K562 (cell line): ENCODE results near the gene SLC15A1. TPM values are rescaled to one million over a fixed set of nuclear protein-coding genes. Genes with fewer than 3 reads are reported as not detected.

ENCODE experiments used
- ATAC-seq: fragments of 200-7000 bp; cut with Tn5 transposase; 3 replicates; pipeline ENCODE4 v1.9.1; 2020; ENCODE audit warnings: moderate library complexity
- BruUV-seq: library from RNA; stranded (reverse); fragments of 400-500 nt; replicated peaks from 2 replicates; lab custom pipeline; 2021; lab: Mats Ljungman, UMichigan
- CTCF ChIA-PET: fragments of 300-600 bp; formaldehyde crosslinking; extraction: SDS; loops from one replicate; lab custom pipeline; 2021; ENCODE audit warnings: low intra/inter-chr PET ratio; lab: Yijun Ruan, JAX
- POLR2A ChIA-PET: fragments of 300-600, 350-650 bp; sonication (Branson Sonifier 250); formaldehyde crosslinking; extraction: SDS; loops from one replicate; lab custom pipeline; 2021; ENCODE audit warnings: antibody characterized with exemption, inconsistent platforms; lab: Yijun Ruan, JAX
- DNase-seq, 4 experiments: peaks; one replicate each; pipeline versions ENCODE4 v3.0.0 to v3.0.0-alpha.2; 2011 to 2018; ENCODE audit warnings: low spot score in 3 of 4, mixed read lengths in 3 of 4; ENCODE audit errors: extremely low read depth in 1 of 4
- FAIRE-seq: peaks from 2 replicates; lab custom pipeline; 2011; peaks lifted over from hg19 to GRCh38; lab: Jason Lieb, UNC
- H2AFZ ChIP-seq: 2 replicates; pipeline ENCODE4 v1.6.0; 2011; ENCODE audit warnings: low read depth, low read length, control low read depth, inconsistent platforms
- H3K27ac ChIP-seq: fragments of 200-600 bp; 3 replicates; pipeline ENCODE4 v1.8.0; 2011; ENCODE audit warnings: low read depth, mild to moderate bottlenecking, control low read depth, inconsistent platforms, low read length, moderate library complexity, mixed read lengths; ENCODE audit errors: extremely low read depth
- H3K27me3 ChIP-seq, 2 experiments: fragments of 300-600 bp in 1 of 2; 2 replicates in 1 of 2; 3 replicates in 1 of 2; pipeline versions ENCODE4 v1.6.0 to v1.8.0; 2011; ENCODE audit warnings: inconsistent platforms in 2 of 2, low read length in 2 of 2, mild to moderate bottlenecking in 1 of 2, mixed read lengths in 1 of 2, moderate library complexity in 1 of 2; ENCODE audit not compliant: control insufficient read depth in 2 of 2, insufficient read depth in 2 of 2
- H3K36me3 ChIP-seq: fragments of 300-600 bp; 3 replicates; pipeline ENCODE4 v1.8.0; 2011; ENCODE audit warnings: mild to moderate bottlenecking, low read length, inconsistent platforms; ENCODE audit not compliant: control insufficient read depth, insufficient read depth
- H3K4me1 ChIP-seq, 2 experiments: fragments of 200-600 bp in 1 of 2; replicated peaks in 1 of 2; 2 replicates in 1 of 2; 3 replicates in 1 of 2; pipeline versions ENCODE4 v1.5.1 to v1.8.0; 2011; ENCODE audit warnings: inconsistent platforms in 2 of 2, low read length in 2 of 2, mild to moderate bottlenecking in 1 of 2, mixed read lengths in 1 of 2, moderate library complexity in 1 of 2; ENCODE audit not compliant: control insufficient read depth in 2 of 2, insufficient read depth in 2 of 2
- H3K4me2 ChIP-seq: 2 replicates; pipeline ENCODE4 v1.6.1; 2011; ENCODE audit warnings: low read length, control low read depth, inconsistent platforms, mixed read lengths; ENCODE audit not compliant: insufficient read depth
- H3K4me3 ChIP-seq: fragments of 200-600 bp; sonication (generic), shearing (Covaris generic); 2 replicates; pipeline ENCODE4 v1.5.1; 2016; ENCODE audit warnings: control low read depth, inconsistent platforms
- H3K79me2 ChIP-seq: fragments of 200-600 bp; 3 replicates; pipeline ENCODE4 v1.8.0; 2011; ENCODE audit warnings: low read length, inconsistent platforms; ENCODE audit not compliant: control insufficient read depth, insufficient read depth
- H3K9ac ChIP-seq, 2 experiments: 2 replicates each; pipeline versions ENCODE4 v1.6.0 to v1.6.1; 2011; ENCODE audit warnings: low read depth in 2 of 2, low read length in 2 of 2, control low read depth in 1 of 2, inconsistent platforms in 1 of 2, mild to moderate bottlenecking in 1 of 2, mixed read lengths in 1 of 2; ENCODE audit not compliant: insufficient read depth in 1 of 2
- H3K9me1 ChIP-seq: one replicate; pipeline ENCODE4 v1.6.0; 2011; ENCODE audit warnings: inconsistent platforms, mild to moderate bottlenecking, low read length, moderate library complexity; ENCODE audit not compliant: control insufficient read depth, insufficient read depth
- H3K9me3 ChIP-seq: replicated peaks from 2 replicates; pipeline ENCODE4 v1.5.1; 2011; ENCODE audit warnings: low read depth, low read length, inconsistent platforms; ENCODE audit not compliant: control insufficient read depth, insufficient read depth
- H4K20me1 ChIP-seq: replicated peaks from 2 replicates; pipeline ENCODE4 v1.6.1; 2011; ENCODE audit warnings: low read length, inconsistent platforms, mixed read lengths; ENCODE audit not compliant: control insufficient read depth, insufficient read depth
- NFYB ChIP-seq: IDR thresholded peaks from 2 replicates; pipeline ENCODE4 v1.6.1; 2011; ENCODE audit warnings: mild to moderate bottlenecking, moderate library complexity; ENCODE audit not compliant: insufficient read length; ENCODE audit errors: extremely low read depth
- SMAD4 ChIP-seq: fragments of 250-450 bp; sonication (Bioruptor Pico); conservative IDR thresholded peaks from 2 replicates; pipeline ENCODE4 v1.8.0; 2021; ENCODE audit warnings: inconsistent platforms, mild to moderate bottlenecking, moderate library complexity
- TRIM24 ChIP-seq, 2 experiments: fragments of 450-650 bp; IDR thresholded peaks; 2 replicates each; pipeline ENCODE4 v1.6.1; 2016
- ZNF263 ChIP-seq: sonication (generic); formaldehyde crosslinking; IDR thresholded peaks from 2 replicates; pipeline ENCODE4 v1.8.0; 2022; ENCODE audit warnings: mild to moderate bottlenecking, missing genetic modification reagents, borderline replicate concordance
- WGBS: fragments of 100-300 bp; shearing (Covaris generic); methylation state at CpG from one replicate; pipeline ENCODE4 v1.1.6; 2016; ENCODE audit warnings: low coverage, mixed read lengths; ENCODE audit not compliant: insufficient coverage; ENCODE audit errors: missing lambda C conversion rate; 5-methylcytosine and 5-hydroxymethylcytosine counted together
- in situ Hi-C: fragments of 300-500 bp; cut with MboI; formaldehyde crosslinking; loops from 4 replicates; pipeline ENCODE4 v1.15.0; 2018; ENCODE audit warnings: inconsistent platforms, mixed read lengths
- intact Hi-C: fragments of 100-400 bp; cut with micrococcal nuclease; formaldehyde crosslinking; loops from 2 replicates; pipeline ENCODE4 v1.14.2; 2022
- polyA plus RNA-seq, 8 experiments: library from polyadenylated mRNA; depleted of rRNA in 4 of 8; stranded (reverse) in 5 of 8; unstranded in 3 of 8; fragments of >200 nt; fragmentation: Nextera tagmentation in 2 of 8; fragmentation: Illumina TruSeq in 1 of 8; extraction: Ambion mirVana in 2 of 8; extraction: Trizol in 1 of 8; gene quantifications; 2 replicates each; pipeline versions ENCODE4 v1.2.1 to v1.2.3, GENCODE V29; 2011 to 2014; ENCODE audit warnings: inconsistent platforms in 1 of 8, missing spikeins in 1 of 8
- total RNA-seq, 7 experiments: library from RNA; depleted of rRNA in 6 of 7; stranded (reverse); fragments of >200 nt in 6 of 7; fragmentation: Illumina TruSeq in 2 of 7; extraction: Trizol in 2 of 7; gene quantifications; 2 replicates each; pipeline versions ENCODE4 v1.2.1 to v1.2.3, GENCODE V29; 2011 to 2021; ENCODE audit warnings: low replicate concordance in 1 of 7
- TF ChIP-seq, protein P1 (sequence below): sonication (generic); formaldehyde crosslinking; IDR thresholded peaks from 2 replicates; pipeline ENCODE4 v1.9.0; 2022; ENCODE audit warnings: mild to moderate bottlenecking, missing genetic modification reagents
- TF ChIP-seq, protein P2 (sequence below): fragments of 450-650 bp; IDR thresholded peaks from 2 replicates; pipeline ENCODE4 v1.6.1; 2016; ENCODE audit warnings: mild to moderate bottlenecking, moderate library complexity

Gene SLC15A1
- total and polyA plus RNA-seq, 9 of the 15 experiments (the other 6 are each of a cell fraction or from before 2014, with no cell fraction given), result not detected

GRCh38 chr13:98781905-98782304, 29.4 kb upstream of the SLC15A1 start (continued):
- no peak for TF ChIP-seq SMAD4 (CRISPR knock-in tag)

GRCh38 chr13:98781470-98781869, 29.0 kb upstream of the SLC15A1 start:
- Histone ChIP-seq H3K27me3 (peaks cover 16 to 54% of the 10 kb centered on the region in 2 experiments), H2AFZ (no peak overlapping the region), H3K4me2 (no peak overlapping the region), H3K9ac (no peak overlapping the region), H3K79me2 (no peaks in the 10 kb centered on the region), H3K4me3 (no peak overlapping the region), H3K27ac (no peak overlapping the region), H3K4me1 (no peaks in the 10 kb centered on the region), H3K9me3 (no peaks in the 10 kb centered on the region), H3K36me3 (no peaks in the 10 kb centered on the region), H3K9me1 (no peaks in the 10 kb centered on the region)
- BruUV-seq, result no TSS peak
- POLR2A ChIA-PET, result no interaction called here
- in situ Hi-C loops (no loop called here), intact Hi-C loops (no loop called here)
- 11% methylated on average over 9 of the region's 11 CpGs for WGBS
- CTCF ChIA-PET, result no interaction called here
- no peak for TF ChIP-seq TRIM24 (IDR thresholded peaks at IDR 0.05)
- TF ChIP-seq, protein P1, sequence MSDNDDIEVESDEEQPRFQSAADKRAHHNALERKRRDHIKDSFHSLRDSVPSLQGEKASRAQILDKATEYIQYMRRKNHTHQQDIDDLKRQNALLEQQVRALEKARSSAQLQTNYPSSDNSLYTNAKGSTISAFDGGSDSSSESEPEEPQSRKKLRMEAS (CRISPR knock-in tag), result no peak
- TF ChIP-seq, protein P2, sequence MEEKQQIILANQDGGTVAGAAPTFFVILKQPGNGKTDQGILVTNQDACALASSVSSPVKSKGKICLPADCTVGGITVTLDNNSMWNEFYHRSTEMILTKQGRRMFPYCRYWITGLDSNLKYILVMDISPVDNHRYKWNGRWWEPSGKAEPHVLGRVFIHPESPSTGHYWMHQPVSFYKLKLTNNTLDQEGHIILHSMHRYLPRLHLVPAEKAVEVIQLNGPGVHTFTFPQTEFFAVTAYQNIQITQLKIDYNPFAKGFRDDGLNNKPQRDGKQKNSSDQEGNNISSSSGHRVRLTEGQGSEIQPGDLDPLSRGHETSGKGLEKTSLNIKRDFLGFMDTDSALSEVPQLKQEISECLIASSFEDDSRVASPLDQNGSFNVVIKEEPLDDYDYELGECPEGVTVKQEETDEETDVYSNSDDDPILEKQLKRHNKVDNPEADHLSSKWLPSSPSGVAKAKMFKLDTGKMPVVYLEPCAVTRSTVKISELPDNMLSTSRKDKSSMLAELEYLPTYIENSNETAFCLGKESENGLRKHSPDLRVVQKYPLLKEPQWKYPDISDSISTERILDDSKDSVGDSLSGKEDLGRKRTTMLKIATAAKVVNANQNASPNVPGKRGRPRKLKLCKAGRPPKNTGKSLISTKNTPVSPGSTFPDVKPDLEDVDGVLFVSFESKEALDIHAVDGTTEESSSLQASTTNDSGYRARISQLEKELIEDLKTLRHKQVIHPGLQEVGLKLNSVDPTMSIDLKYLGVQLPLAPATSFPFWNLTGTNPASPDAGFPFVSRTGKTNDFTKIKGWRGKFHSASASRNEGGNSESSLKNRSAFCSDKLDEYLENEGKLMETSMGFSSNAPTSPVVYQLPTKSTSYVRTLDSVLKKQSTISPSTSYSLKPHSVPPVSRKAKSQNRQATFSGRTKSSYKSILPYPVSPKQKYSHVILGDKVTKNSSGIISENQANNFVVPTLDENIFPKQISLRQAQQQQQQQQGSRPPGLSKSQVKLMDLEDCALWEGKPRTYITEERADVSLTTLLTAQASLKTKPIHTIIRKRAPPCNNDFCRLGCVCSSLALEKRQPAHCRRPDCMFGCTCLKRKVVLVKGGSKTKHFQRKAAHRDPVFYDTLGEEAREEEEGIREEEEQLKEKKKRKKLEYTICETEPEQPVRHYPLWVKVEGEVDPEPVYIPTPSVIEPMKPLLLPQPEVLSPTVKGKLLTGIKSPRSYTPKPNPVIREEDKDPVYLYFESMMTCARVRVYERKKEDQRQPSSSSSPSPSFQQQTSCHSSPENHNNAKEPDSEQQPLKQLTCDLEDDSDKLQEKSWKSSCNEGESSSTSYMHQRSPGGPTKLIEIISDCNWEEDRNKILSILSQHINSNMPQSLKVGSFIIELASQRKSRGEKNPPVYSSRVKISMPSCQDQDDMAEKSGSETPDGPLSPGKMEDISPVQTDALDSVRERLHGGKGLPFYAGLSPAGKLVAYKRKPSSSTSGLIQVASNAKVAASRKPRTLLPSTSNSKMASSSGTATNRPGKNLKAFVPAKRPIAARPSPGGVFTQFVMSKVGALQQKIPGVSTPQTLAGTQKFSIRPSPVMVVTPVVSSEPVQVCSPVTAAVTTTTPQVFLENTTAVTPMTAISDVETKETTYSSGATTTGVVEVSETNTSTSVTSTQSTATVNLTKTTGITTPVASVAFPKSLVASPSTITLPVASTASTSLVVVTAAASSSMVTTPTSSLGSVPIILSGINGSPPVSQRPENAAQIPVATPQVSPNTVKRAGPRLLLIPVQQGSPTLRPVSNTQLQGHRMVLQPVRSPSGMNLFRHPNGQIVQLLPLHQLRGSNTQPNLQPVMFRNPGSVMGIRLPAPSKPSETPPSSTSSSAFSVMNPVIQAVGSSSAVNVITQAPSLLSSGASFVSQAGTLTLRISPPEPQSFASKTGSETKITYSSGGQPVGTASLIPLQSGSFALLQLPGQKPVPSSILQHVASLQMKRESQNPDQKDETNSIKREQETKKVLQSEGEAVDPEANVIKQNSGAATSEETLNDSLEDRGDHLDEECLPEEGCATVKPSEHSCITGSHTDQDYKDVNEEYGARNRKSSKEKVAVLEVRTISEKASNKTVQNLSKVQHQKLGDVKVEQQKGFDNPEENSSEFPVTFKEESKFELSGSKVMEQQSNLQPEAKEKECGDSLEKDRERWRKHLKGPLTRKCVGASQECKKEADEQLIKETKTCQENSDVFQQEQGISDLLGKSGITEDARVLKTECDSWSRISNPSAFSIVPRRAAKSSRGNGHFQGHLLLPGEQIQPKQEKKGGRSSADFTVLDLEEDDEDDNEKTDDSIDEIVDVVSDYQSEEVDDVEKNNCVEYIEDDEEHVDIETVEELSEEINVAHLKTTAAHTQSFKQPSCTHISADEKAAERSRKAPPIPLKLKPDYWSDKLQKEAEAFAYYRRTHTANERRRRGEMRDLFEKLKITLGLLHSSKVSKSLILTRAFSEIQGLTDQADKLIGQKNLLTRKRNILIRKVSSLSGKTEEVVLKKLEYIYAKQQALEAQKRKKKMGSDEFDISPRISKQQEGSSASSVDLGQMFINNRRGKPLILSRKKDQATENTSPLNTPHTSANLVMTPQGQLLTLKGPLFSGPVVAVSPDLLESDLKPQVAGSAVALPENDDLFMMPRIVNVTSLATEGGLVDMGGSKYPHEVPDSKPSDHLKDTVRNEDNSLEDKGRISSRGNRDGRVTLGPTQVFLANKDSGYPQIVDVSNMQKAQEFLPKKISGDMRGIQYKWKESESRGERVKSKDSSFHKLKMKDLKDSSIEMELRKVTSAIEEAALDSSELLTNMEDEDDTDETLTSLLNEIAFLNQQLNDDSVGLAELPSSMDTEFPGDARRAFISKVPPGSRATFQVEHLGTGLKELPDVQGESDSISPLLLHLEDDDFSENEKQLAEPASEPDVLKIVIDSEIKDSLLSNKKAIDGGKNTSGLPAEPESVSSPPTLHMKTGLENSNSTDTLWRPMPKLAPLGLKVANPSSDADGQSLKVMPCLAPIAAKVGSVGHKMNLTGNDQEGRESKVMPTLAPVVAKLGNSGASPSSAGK, result no peak
- no peak for TF ChIP-seq NFYB
- peak; percentile 63; the same call in 1 of the 2 replicates for TF ChIP-seq ZNF263 (CRISPR knock-in tag)
- TF ChIP-seq, all 486 proteins: peak for 1
- no peak for DNase-seq
- ATAC-seq, result no peak
- FAIRE-seq, result no peak
- H4K20me1 ChIP-seq, result no peaks in the 10 kb centered on the region
